Bronchial epithelial cell (primary cell): ENCODE data around the gene KNSTRN. TPM values are rescaled to one million over a fixed set of nuclear protein-coding genes. Genes with fewer than 3 reads are reported as not detected.

Experiments used
- DNase-seq: peaks from one replicate; pipeline ENCODE4 v3.0.0-alpha.2; 2010; ENCODE audit warnings: low read depth
- FAIRE-seq: peaks from 2 replicates; lab custom pipeline; 2011; peaks lifted over from hg19 to GRCh38; lab: Jason Lieb, UNC
- H3K27me3 ChIP-seq: 2 replicates; pipeline ENCODE4 v1.5.1; 2011; ENCODE audit warnings: low read length; ENCODE audit not compliant: control insufficient read depth, insufficient read depth
- H3K36me3 ChIP-seq: 2 replicates; pipeline ENCODE4 v1.5.1; 2011; ENCODE audit warnings: low read length; ENCODE audit not compliant: control insufficient read depth, insufficient read depth
- H3K4me3 ChIP-seq: 2 replicates; pipeline ENCODE4 v1.5.1; 2011; ENCODE audit warnings: mild to moderate bottlenecking, low read depth, low read length, control low read depth
- CTCF ChIP-seq: IDR thresholded peaks from 2 replicates; pipeline ENCODE4 v1.5.1; 2011; ENCODE audit warnings: mild to moderate bottlenecking, moderate library complexity, low read length, control low read depth, inconsistent platforms; ENCODE audit not compliant: insufficient read depth, severe bottlenecking
- total RNA-seq: library from RNA; depleted of rRNA; stranded (reverse); fragments of >200 nt; gene quantifications from 2 replicates; pipeline ENCODE4 v1.2.1, GENCODE V29; 2014

KNSTRN gene
- total RNA-seq, 1 donor from 2014 or later: 56.9 TPM

- no peaks in the 10 kb centered on the region for H3K36me3 ChIP-seq
- FAIRE-seq (peak; percentile 95), DNase-seq (peak; percentile 93)
- no peaks in the 10 kb centered on the region for H3K27me3 ChIP-seq
- TF ChIP-seq CTCF: no peak
- no peak overlapping the region for H3K4me3 ChIP-seq
These were observed 2.7 kb upstream of the KNSTRN start for GRCh38 chr15:40379853-40380252.

DNA sequence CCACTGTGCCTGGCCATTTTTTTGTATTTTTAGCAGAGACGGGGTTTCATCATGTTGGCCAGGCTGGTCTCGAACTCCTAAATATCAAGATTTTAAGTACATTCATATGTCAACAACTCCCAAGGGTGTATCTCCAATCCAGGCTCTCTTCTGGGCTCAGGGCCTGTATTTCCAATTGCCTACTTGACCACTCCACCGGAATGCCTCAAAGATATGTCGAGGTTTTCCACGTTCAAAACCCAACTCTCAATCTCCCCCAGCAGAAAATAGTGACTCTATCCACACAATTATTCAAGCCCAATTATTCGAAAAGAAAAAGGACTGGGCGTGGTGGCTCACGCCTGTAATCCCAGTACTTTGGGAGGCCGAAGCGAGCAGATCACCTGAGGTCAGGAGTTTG is 1.9 kb upstream of the KNSTRN start:
- H3K36me3 ChIP-seq: no peaks in the 10 kb centered on the region
- no peak for TF ChIP-seq CTCF
- DNase-seq (no peak), FAIRE-seq (no peak)
- no peak overlapping the region for H3K4me3 ChIP-seq
- no peaks in the 10 kb centered on the region for H3K27me3 ChIP-seq

- no peaks in the 10 kb centered on the region for H3K27me3 ChIP-seq
- H3K36me3 ChIP-seq: peaks cover 4% of the 10 kb centered on the region
- DNase-seq: no peak
- no peak overlapping the region for H3K4me3 ChIP-seq
- FAIRE-seq: no peak
- no peak for TF ChIP-seq CTCF
These were observed 547 bp upstream of the KNSTRN start for GRCh38 chr15:40381818-40382529.

- H3K36me3 ChIP-seq: peaks cover 15% of the 10 kb centered on the region
These were observed 4.0 kb downstream of the KNSTRN start for GRCh38 chr15:40386480-40386879.

DNA sequence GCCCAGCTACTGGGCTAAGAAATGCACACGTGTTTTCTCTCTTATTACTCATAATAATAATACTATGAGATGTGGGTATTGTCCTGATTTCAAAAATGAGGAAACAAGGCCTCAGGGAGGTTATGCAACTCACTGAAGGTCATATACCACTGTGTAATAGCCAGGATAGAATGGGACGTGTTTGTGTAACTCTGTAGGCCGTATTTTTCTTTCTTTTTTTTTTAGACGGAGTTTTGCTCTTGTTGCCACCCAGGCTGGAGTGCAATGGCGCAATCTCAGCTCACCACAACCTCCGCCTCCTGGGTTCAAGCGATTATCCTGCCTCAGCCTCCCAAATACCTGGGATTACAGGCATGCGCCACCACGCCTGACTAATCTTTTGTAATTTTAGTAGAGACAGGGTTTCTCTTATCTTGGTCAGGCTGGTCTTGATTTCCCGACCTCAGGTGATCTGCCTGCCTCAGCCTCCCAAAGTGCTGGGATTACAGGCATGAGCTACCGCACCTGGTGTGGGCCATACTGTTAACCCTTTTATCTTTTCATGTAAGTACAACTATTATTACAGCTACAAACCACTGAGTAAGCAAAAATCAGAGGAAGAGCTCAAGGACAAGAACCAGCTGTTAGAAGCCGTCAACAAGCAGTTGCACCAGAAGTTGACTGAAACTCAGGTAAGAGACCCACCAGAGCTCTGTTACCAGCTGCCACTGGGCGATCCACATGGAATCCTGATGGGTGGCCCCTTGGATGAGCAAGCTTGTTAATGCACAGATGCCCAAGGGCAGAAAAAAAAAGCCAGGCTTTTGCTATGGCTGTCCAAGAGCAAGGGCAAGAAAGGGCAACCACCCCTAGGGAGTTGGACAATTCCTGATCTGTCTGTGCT is 6.7 kb downstream of the KNSTRN start:
- peak; percentile 40 for DNase-seq

More at GRCh38 chr15:40386480-40386879, 4.0 kb downstream of the KNSTRN start:
- DNase-seq: no peak
- no peaks in the 10 kb centered on the region for H3K27me3 ChIP-seq
- no peak overlapping the region for H3K4me3 ChIP-seq
- no peak for TF ChIP-seq CTCF
- FAIRE-seq: no peak

More for the DNA sequence above, 6.7 kb downstream of the KNSTRN start:
- TF ChIP-seq CTCF: no peak
- Histone ChIP-seq H3K4me3 (no peak overlapping the region), H3K36me3 (peaks cover 19% of the 10 kb centered on the region), H3K27me3 (no peaks in the 10 kb centered on the region)
- no peak for FAIRE-seq
